HEK293 (cell line): ENCODE measurements around the gene ZC3H15.

Experiments used
- BCL11A ChIP-seq: fragments of 450-650 bp; formaldehyde crosslinking; IDR thresholded peaks from 2 replicates; pipeline ENCODE4 v1.5.1; 2016; ENCODE audit warnings: low read depth, missing biosample characterization, missing genetic modification characterization
- KLF9 ChIP-seq: fragments of 450-650 bp; formaldehyde crosslinking; IDR thresholded peaks from 2 replicates; pipeline ENCODE4 v1.5.1; 2016; ENCODE audit warnings: missing biosample characterization, missing genetic modification characterization, low read depth
- SALL2 ChIP-seq: fragments of 450-650 bp; formaldehyde crosslinking; IDR thresholded peaks from 2 replicates; pipeline ENCODE4 v1.5.0; 2017; ENCODE audit warnings: missing biosample characterization, mild to moderate bottlenecking, missing genetic modification characterization, borderline replicate concordance
- SETDB1 ChIP-seq: IDR thresholded peaks from one replicate; pipeline ENCODE4 v1.6.1; 2017; ENCODE audit warnings: mild to moderate bottlenecking, low read length, moderate library complexity, mixed read lengths; ENCODE audit not compliant: insufficient read length
- TCF7L2 ChIP-seq: IDR thresholded peaks from 2 replicates; pipeline ENCODE4 v1.6.1; 2011; ENCODE audit warnings: low read depth, mild to moderate bottlenecking, inconsistent platforms, low read length, moderate library complexity, borderline replicate concordance
- YY2 ChIP-seq: fragments of 450-650 bp; formaldehyde crosslinking; IDR thresholded peaks from 2 replicates; pipeline ENCODE4 v1.5.1; 2016; ENCODE audit warnings: missing biosample characterization, missing genetic modification characterization
- ZNF121 ChIP-seq: fragments of 450-650 bp; formaldehyde crosslinking; IDR thresholded peaks from 2 replicates; pipeline ENCODE4 v1.5.1; 2016; ENCODE audit warnings: missing biosample characterization, missing genetic modification characterization
- ZNF248 ChIP-seq: fragments of 450-650 bp; formaldehyde crosslinking; IDR thresholded peaks from 2 replicates; pipeline ENCODE4 v1.5.1; 2017; ENCODE audit warnings: missing biosample characterization, missing genetic modification characterization
- ZNF292 ChIP-seq: fragments of 450-650 bp; formaldehyde crosslinking; IDR thresholded peaks from 2 replicates; pipeline ENCODE4 v1.5.1; 2016; ENCODE audit warnings: low read depth, missing biosample characterization, missing genetic modification characterization, borderline replicate concordance
- TF ChIP-seq, protein P1 (sequence below): fragments of 450-650 bp; formaldehyde crosslinking; IDR thresholded peaks from 2 replicates; pipeline ENCODE4 v1.5.1; 2017; ENCODE audit warnings: missing biosample characterization, mild to moderate bottlenecking, missing genetic modification characterization, moderate library complexity
- TF ChIP-seq, protein P2 (sequence below): fragments of 450-650 bp; formaldehyde crosslinking; IDR thresholded peaks from 2 replicates; pipeline ENCODE4 v1.5.1; 2016; ENCODE audit warnings: missing biosample characterization, missing genetic modification characterization
- TF ChIP-seq, protein P3 (sequence below): fragments of 450-650 bp; formaldehyde crosslinking; IDR thresholded peaks from 2 replicates; pipeline ENCODE4 v1.5.1; 2016; ENCODE audit warnings: missing biosample characterization, missing genetic modification characterization, low read depth
- TF ChIP-seq, protein P4 (sequence below): fragments of 450-650 bp; formaldehyde crosslinking; IDR thresholded peaks from 2 replicates; pipeline ENCODE4 v1.5.1; 2017; ENCODE audit warnings: missing biosample characterization, missing genetic modification characterization

DNA sequence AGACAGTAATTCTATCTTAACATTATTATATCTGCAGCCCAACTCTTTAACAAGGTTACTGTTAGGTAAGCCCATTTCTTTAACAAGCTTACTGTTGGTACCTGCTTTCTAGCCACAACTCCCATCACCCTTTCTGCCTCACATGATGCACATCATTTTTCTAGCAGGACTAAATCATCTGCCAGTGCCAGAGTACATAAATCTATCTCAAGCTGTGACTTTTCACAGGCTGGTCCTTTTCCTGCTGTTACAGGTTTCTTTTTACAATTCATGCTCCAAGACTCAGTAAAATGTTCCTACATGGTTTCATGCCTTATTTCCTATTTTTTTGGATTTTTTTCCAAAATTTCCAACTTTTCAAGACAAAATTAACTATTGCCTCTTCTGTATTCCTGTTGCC is 30.4 kb upstream of the ZC3H15 start:
- TF ChIP-seq TCF7L2 (no peak), YY2 (tag by site-specific recombination) (no peak), SALL2 (tag by site-specific recombination) (no peak), ZNF121 (tag by site-specific recombination) (no peak), BCL11A (no peak), KLF9 (no peak), ZNF248 (tag by site-specific recombination) (no peak), ZNF292 (no peak), SETDB1 (no peak)
- TF ChIP-seq, protein P1, sequence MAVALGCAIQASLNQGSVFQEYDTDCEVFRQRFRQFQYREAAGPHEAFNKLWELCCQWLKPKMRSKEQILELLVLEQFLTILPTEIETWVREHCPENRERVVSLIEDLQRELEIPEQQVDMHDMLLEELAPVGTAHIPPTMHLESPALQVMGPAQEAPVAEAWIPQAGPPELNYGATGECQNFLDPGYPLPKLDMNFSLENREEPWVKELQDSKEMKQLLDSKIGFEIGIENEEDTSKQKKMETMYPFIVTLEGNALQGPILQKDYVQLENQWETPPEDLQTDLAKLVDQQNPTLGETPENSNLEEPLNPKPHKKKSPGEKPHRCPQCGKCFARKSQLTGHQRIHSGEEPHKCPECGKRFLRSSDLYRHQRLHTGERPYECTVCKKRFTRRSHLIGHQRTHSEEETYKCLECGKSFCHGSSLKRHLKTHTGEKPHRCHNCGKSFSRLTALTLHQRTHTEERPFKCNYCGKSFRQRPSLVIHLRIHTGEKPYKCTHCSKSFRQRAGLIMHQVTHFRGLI (tag by site-specific recombination): no peak
- TF ChIP-seq, protein P2, sequence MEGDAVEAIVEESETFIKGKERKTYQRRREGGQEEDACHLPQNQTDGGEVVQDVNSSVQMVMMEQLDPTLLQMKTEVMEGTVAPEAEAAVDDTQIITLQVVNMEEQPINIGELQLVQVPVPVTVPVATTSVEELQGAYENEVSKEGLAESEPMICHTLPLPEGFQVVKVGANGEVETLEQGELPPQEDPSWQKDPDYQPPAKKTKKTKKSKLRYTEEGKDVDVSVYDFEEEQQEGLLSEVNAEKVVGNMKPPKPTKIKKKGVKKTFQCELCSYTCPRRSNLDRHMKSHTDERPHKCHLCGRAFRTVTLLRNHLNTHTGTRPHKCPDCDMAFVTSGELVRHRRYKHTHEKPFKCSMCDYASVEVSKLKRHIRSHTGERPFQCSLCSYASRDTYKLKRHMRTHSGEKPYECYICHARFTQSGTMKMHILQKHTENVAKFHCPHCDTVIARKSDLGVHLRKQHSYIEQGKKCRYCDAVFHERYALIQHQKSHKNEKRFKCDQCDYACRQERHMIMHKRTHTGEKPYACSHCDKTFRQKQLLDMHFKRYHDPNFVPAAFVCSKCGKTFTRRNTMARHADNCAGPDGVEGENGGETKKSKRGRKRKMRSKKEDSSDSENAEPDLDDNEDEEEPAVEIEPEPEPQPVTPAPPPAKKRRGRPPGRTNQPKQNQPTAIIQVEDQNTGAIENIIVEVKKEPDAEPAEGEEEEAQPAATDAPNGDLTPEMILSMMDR (tag by site-specific recombination): no peak
- TF ChIP-seq, protein P3, sequence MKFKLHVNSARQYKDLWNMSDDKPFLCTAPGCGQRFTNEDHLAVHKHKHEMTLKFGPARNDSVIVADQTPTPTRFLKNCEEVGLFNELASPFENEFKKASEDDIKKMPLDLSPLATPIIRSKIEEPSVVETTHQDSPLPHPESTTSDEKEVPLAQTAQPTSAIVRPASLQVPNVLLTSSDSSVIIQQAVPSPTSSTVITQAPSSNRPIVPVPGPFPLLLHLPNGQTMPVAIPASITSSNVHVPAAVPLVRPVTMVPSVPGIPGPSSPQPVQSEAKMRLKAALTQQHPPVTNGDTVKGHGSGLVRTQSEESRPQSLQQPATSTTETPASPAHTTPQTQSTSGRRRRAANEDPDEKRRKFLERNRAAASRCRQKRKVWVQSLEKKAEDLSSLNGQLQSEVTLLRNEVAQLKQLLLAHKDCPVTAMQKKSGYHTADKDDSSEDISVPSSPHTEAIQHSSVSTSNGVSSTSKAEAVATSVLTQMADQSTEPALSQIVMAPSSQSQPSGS: no peak
- TF ChIP-seq, protein P4, sequence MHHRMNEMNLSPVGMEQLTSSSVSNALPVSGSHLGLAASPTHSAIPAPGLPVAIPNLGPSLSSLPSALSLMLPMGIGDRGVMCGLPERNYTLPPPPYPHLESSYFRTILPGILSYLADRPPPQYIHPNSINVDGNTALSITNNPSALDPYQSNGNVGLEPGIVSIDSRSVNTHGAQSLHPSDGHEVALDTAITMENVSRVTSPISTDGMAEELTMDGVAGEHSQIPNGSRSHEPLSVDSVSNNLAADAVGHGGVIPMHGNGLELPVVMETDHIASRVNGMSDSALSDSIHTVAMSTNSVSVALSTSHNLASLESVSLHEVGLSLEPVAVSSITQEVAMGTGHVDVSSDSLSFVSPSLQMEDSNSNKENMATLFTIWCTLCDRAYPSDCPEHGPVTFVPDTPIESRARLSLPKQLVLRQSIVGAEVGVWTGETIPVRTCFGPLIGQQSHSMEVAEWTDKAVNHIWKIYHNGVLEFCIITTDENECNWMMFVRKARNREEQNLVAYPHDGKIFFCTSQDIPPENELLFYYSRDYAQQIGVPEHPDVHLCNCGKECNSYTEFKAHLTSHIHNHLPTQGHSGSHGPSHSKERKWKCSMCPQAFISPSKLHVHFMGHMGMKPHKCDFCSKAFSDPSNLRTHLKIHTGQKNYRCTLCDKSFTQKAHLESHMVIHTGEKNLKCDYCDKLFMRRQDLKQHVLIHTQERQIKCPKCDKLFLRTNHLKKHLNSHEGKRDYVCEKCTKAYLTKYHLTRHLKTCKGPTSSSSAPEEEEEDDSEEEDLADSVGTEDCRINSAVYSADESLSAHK (tag by site-specific recombination): no peak
